ENCODE measurements around the gene SPRR2D. TPM values are rescaled to one million over a fixed set of nuclear protein-coding genes. Genes with fewer than 3 reads are reported as not detected.

Gene SPRR2D
- total RNA-seq, 1 donor from 2014 or later = not detected

DNA sequence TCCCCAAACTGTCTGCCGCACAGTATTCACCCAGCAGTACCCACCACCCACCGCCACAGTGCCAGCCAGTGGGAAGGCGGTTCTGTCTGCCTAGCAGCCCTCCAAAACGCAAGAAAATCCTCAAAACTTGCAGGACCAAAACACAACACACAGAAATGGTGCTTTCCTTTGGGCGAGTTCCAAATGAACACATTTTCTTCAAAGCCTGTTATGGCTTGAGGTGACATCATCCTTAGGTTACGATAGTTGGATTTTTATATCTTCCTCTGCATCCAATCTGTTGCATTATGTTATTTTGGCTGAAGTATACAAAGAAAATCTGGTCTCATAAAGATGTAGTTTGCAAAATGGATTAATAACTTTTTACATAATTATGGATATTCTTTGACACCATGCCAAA, 47.7 kb downstream of the SPRR2D start:
- no peaks in the 10 kb centered on the region for H3K9me3 Mint-ChIP-seq (ENCODE audit: unreplicated experiment)
- no peaks in the 10 kb centered on the region for H3K36me3 Mint-ChIP-seq (ENCODE audit: unreplicated experiment)
- DNase-seq = no peak
- H3K4me3 Mint-ChIP-seq (ENCODE audit: unreplicated experiment) = no peak overlapping the region
- no peaks in the 10 kb centered on the region for H3K4me1 Mint-ChIP-seq (ENCODE audit: low read depth, unreplicated experiment)
- H3K27me3 Mint-ChIP-seq (ENCODE audit: unreplicated experiment) = no peaks in the 10 kb centered on the region
- no peak for TF ChIP-seq CTCF (IDR thresholded peaks at IDR 0.05; ENCODE audit: partially characterized antibody, unreplicated experiment)
- H3K27ac Mint-ChIP-seq (ENCODE audit: unreplicated experiment) = no peak overlapping the region

Other genes with a start within 250 kb of the SPRR2D start
- gene LCE1D, start 244.4 kb downstream of the SPRR2D start, total RNA-seq (ENCODE audit: unreplicated experiment) = not detected
- not detected for gene LCE1C, start 234.5 kb downstream of the SPRR2D start, total RNA-seq (ENCODE audit: unreplicated experiment)
- not detected for gene LCE1B, start 229.1 kb downstream of the SPRR2D start, total RNA-seq (ENCODE audit: unreplicated experiment)
- not detected for gene LCE1A, start 213.6 kb downstream of the SPRR2D start, total RNA-seq (ENCODE audit: unreplicated experiment)
- not detected for gene LCE6A, start 198.3 kb downstream of the SPRR2D start, total RNA-seq (ENCODE audit: unreplicated experiment)
- gene LCE7A, start 181.1 kb downstream of the SPRR2D start, total RNA-seq (ENCODE audit: unreplicated experiment) = not detected
- gene SMCP, start 162.8 kb downstream of the SPRR2D start, total RNA-seq (ENCODE audit: unreplicated experiment) = not detected
- not detected for gene IVL, start 132.6 kb downstream of the SPRR2D start, total RNA-seq (ENCODE audit: unreplicated experiment)
- gene SPRR5, start 93.9 kb downstream of the SPRR2D start, total RNA-seq (ENCODE audit: unreplicated experiment) = not detected
- not detected for gene SPRR4, start 70.5 kb downstream of the SPRR2D start, total RNA-seq (ENCODE audit: unreplicated experiment)
- not detected for gene SPRR1A, start 57.0 kb downstream of the SPRR2D start, total RNA-seq (ENCODE audit: unreplicated experiment)
- not detected for gene SPRR3, start 39.4 kb downstream of the SPRR2D start, total RNA-seq (ENCODE audit: unreplicated experiment)
- not detected for gene SPRR1B, start 9.9 kb downstream of the SPRR2D start, total RNA-seq (ENCODE audit: unreplicated experiment)
- gene SPRR2A, start 16.4 kb upstream of the SPRR2D start, total RNA-seq (ENCODE audit: unreplicated experiment) = not detected
- gene SPRR2B, start 30.5 kb upstream of the SPRR2D start, total RNA-seq (ENCODE audit: unreplicated experiment) = not detected
- gene SPRR2E, start 53.4 kb upstream of the SPRR2D start, total RNA-seq (ENCODE audit: unreplicated experiment) = not detected
- not detected for gene SPRR2F, start 72.4 kb upstream of the SPRR2D start, total RNA-seq (ENCODE audit: unreplicated experiment)
- gene SPRR2G, start 109.8 kb upstream of the SPRR2D start, total RNA-seq (ENCODE audit: unreplicated experiment) = not detected
- gene LELP1, start 162.3 kb upstream of the SPRR2D start, total RNA-seq (ENCODE audit: unreplicated experiment) = not detected
- gene PRR9, start 176.5 kb upstream of the SPRR2D start, total RNA-seq (ENCODE audit: unreplicated experiment) = not detected
- gene LORICRIN, start 218.6 kb upstream of the SPRR2D start, total RNA-seq (ENCODE audit: unreplicated experiment) = not detected